Measurements from ENCODE around the gene SCN1B. TPM values are rescaled to one million over a fixed set of nuclear protein-coding genes. Genes with fewer than 3 reads are reported as not detected.
A peak's percentile ranks its signal among the peaks of the same experiment; 100 is the strongest.

The SCN1B gene
- total RNA-seq, 2 experiments from 2014 or later, result 0.63 to 0.90 TPM

GRCh38 chr19:35039881-35040825 lies 9.9 kb downstream of the SCN1B start:
- peak; percentile 32 for ATAC-seq
- peak overlapping the region; percentile 56 for H3K4me3 Mint-ChIP-seq
- ChIA-PET POLR2A (no interaction called here), CTCF (no interaction called here)
- no peaks in the 10 kb centered on the region for H3K9me3 Mint-ChIP-seq
- H3K4me1 Mint-ChIP-seq (ENCODE audit: low read depth), result peaks cover 11% of the 10 kb centered on the region
- peaks cover 6% of the 10 kb centered on the region for H3K27me3 Mint-ChIP-seq
- intact Hi-C loops (cut with micrococcal nuclease), result no loop called here
- no peak for TF ChIP-seq CTCF (IDR thresholded peaks at IDR 0.05)
- H3K36me3 Mint-ChIP-seq (ENCODE audit: low read depth), result no peaks in the 10 kb centered on the region
- no peak for DNase-seq
- H3K27ac Mint-ChIP-seq, result peak overlapping the region; percentile 69

GRCh38 chr19:35040826-35041547 lies 10.7 kb downstream of the SCN1B start:
- peak; percentile 16 for ATAC-seq
- intact Hi-C loops (cut with micrococcal nuclease), result no loop called here
- Mint-ChIP-seq H3K27me3 (peaks cover 6% of the 10 kb centered on the region), H3K9me3 (no peaks in the 10 kb centered on the region), H3K27ac (peak overlapping the region; percentile 69), H3K4me3 (peak overlapping the region; percentile 56), H3K36me3 (ENCODE audit: low read depth) (no peaks in the 10 kb centered on the region), H3K4me1 (ENCODE audit: low read depth) (peaks cover 13% of the 10 kb centered on the region)
- ChIA-PET POLR2A (no interaction called here), CTCF (no interaction called here)
- DNase-seq, result peak; percentile 55
- TF ChIP-seq CTCF (IDR thresholded peaks at IDR 0.05), result no peak

- H3K4me3 Mint-ChIP-seq, result peak within 1 kb of the TSS; percentile 56
- peaks cover 6% of the 10 kb centered on the region for H3K27me3 Mint-ChIP-seq
- H3K27ac Mint-ChIP-seq, result peak within 1 kb of the TSS; percentile 69
- ChIA-PET CTCF (no interaction called here), POLR2A (interaction anchor here (0.8 to 1.0 kb wide), 2 partner anchors 15 to 16 kb away, joined by 3 to 4 read pairs; no protein-coding TSS in a partner anchor)
- no peak for TF ChIP-seq CTCF (IDR thresholded peaks at IDR 0.05)
- no peaks in the 10 kb centered on the region for H3K9me3 Mint-ChIP-seq
- DNase-seq (no peak), ATAC-seq (no peak)
- H3K4me1 Mint-ChIP-seq (ENCODE audit: low read depth), result peaks cover 13% of the 10 kb centered on the region
- intact Hi-C loops (cut with micrococcal nuclease), result no loop called here
- no peaks in the 10 kb centered on the region for H3K36me3 Mint-ChIP-seq (ENCODE audit: low read depth)
Observed at GRCh38 chr19:35041548-35042055, 11.3 kb downstream of the SCN1B start, which contains the start of gene HPN. TSS of gene HPN (plus strand) at chr19:35041721. CDS start at chr19:35042507, 786 bp downstream.

- intact Hi-C loops (cut with micrococcal nuclease), result no loop called here
- CTCF ChIA-PET, result interaction anchor here (1.8 to 2.5 kb wide), 2 partner anchors 25 to 72 kb away, joined by 5 to 20 read pairs; no protein-coding TSS in a partner anchor
- no peak overlapping the region for H3K4me3 Mint-ChIP-seq
- no peak for TF ChIP-seq CTCF (IDR thresholded peaks at IDR 0.05)
- DNase-seq (no peak), ATAC-seq (no peak)
- H3K36me3 Mint-ChIP-seq (ENCODE audit: low read depth), result no peaks in the 10 kb centered on the region
- no peak overlapping the region for H3K27ac Mint-ChIP-seq
- H3K4me1 Mint-ChIP-seq (ENCODE audit: low read depth), result peaks cover 13% of the 10 kb centered on the region
- peaks cover 6% of the 10 kb centered on the region for H3K27me3 Mint-ChIP-seq
- POLR2A ChIA-PET, result interaction anchor here (0.8 to 1.0 kb wide), 2 partner anchors 15 to 16 kb away, joined by 3 to 4 read pairs; no protein-coding TSS in a partner anchor
- H3K9me3 Mint-ChIP-seq, result no peaks in the 10 kb centered on the region
Observed at GRCh38 chr19:35042056-35042730, 11.9 kb downstream of the SCN1B start.

All from activated CD8-positive, alpha-beta T cell treated with anti-CD3 and anti-CD28 coated beads for 36 hours (primary cell).